Activated naive CD8-positive, alpha-beta T cell treated with anti-CD3 and anti-CD28 coated beads, Interleukin-2, amount 10 ng/mL, durations not matched to agents 7 days and 5 days (primary cell): ENCODE measurements around the gene PKDCC. TPM values are rescaled to one million over a fixed set of nuclear protein-coding genes. Genes with fewer than 3 reads are reported as not detected.
"Not testable (repeated sequence)": the region's sequence is repeated elsewhere in the genome, so short reads cannot be mapped to it uniquely, and the experiment has no call there.

ENCODE experiments used
- ATAC-seq: fragments of 150-1000 bp; cut with Tn5 transposase; one replicate; pipeline ENCODE4 v1.10.0; 2021; ENCODE audit warnings: low read depth, moderate library complexity
- POLR2A ChIA-PET: fragments of 350-600 bp; sonication (Branson Sonifier 250); formaldehyde crosslinking; loops from one replicate; lab custom pipeline; 2021; ENCODE audit warnings: antibody characterized with exemption; lab: Charles Lee
- DNase-seq: peaks from one replicate; pipeline ENCODE4 v3.0.0; 2021
- H3K27ac Mint-ChIP-seq: one replicate; pipeline ENCODE4 v1.8.0; 2022; ENCODE audit warnings: mild to moderate bottlenecking, mixed read lengths
- H3K27me3 Mint-ChIP-seq: one replicate; pipeline ENCODE4 v1.8.0; 2022; ENCODE audit warnings: mild to moderate bottlenecking, moderate library complexity, mixed read lengths
- H3K36me3 Mint-ChIP-seq: one replicate; pipeline ENCODE4 v1.8.0; 2021; ENCODE audit warnings: mild to moderate bottlenecking, mixed read lengths
- H3K4me1 Mint-ChIP-seq: one replicate; pipeline ENCODE4 v1.8.0; 2021; ENCODE audit warnings: mixed read lengths
- H3K4me3 Mint-ChIP-seq: one replicate; pipeline ENCODE4 v1.8.0; 2022; ENCODE audit warnings: mild to moderate bottlenecking, moderate library complexity, mixed read lengths
- H3K9me3 Mint-ChIP-seq: one replicate; pipeline ENCODE4 v1.8.0; 2021; ENCODE audit warnings: mixed read lengths
- total RNA-seq, 2 experiments: library from RNA; stranded (reverse); gene quantifications; one replicate each; pipeline ENCODE4 v1.2.3, GENCODE V29; 2021

Gene PKDCC
- total RNA-seq, 2 experiments from 2014 or later: not detected

DNA sequence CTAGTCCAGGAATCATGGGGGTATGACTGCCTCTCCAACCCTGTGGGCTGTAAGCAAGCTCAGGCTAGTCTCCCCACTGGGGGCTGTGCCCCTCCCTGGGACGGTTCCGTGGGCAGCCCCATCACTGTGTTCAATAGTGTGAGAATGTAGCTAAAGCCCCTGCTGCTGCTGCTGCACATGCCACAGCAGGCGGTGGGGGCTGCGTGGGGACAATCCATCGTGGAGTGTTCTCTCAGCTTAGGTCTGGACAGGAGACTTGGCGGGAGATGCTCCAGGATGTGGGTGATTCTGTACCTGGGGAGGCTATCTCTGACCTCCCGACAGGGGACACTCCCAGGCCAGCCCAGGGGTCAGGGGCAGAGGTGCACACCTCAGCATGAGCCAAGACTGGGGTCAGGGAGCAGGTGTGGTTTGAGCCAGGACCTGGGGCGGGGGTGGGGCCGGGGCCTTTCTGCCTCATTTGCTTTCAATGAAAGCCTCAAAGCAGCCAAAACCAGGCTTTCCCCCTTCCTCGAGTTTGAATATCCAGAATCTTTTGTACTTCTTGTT is 10.2 kb downstream of the PKDCC start:
- POLR2A ChIA-PET: no interaction called here
- Mint-ChIP-seq H3K27ac (no peak overlapping the region), H3K4me1 (peaks cover 2% of the 10 kb centered on the region), H3K27me3 (peaks cover 9% of the 10 kb centered on the region), H3K4me3 (no peak overlapping the region), H3K36me3 (no peaks in the 10 kb centered on the region), H3K9me3 (no peaks in the 10 kb centered on the region)
- ATAC-seq (no peak), DNase-seq (no peak)

DNA sequence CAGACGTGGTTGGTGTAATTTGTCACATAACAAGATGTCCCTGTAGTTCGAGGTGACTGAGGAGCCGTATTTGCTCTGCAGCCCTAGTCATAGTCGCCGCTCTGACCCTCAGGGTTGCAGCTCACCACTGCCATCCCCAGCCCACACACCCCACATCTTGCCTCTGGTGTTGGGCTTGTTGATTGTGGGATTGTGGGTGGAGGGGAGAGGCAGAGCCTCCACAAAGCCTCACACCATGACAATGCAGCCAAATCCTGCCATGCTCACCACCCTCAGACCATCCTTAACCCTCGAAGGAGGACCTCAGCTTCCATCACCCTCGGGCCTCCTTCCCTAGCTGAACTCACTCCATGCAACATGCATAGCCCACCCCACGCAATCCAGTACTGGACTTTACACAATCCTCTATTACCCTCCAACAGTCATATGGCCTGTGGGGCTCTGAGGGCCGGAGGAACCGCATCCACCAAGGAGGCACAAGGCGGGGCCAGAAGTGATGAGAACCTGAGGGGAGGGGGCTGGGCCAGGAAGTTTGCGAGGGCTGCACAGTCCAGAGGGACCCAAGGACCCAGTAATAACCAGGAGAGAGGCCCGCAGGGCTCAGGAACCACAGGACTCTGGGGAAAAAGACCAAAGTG is 11.6 kb downstream of the PKDCC start:
- H3K27ac Mint-ChIP-seq: no peak overlapping the region
- H3K9me3 Mint-ChIP-seq: no peaks in the 10 kb centered on the region
- H3K27me3 Mint-ChIP-seq: peaks cover 9% of the 10 kb centered on the region
- no peak overlapping the region for H3K4me3 Mint-ChIP-seq
- ATAC-seq (no peak), DNase-seq (no peak)
- H3K36me3 Mint-ChIP-seq: no peaks in the 10 kb centered on the region
- POLR2A ChIA-PET: no interaction called here
- peaks cover 2% of the 10 kb centered on the region for H3K4me1 Mint-ChIP-seq

DNA sequence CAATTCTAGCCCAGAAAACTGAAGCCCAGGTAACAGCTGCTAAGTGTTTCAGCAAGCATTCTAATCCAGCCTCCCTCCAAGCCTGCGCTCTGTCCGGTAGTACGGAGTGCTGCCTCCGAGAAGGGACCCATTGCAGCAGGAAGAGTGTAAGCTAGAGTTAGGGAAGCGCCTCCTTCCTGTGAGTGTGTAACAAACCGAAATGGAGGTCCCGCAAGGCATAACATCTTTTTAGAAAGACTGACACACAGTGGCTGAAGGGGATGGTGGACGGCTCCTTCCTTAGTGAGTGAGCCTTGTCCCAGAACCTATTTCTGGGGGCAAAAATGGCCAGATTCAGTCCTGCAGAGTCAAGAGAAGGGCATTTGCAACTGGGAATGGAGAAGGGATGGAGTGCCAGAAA is 12.2 kb downstream of the PKDCC start:
- POLR2A ChIA-PET: no interaction called here
- Mint-ChIP-seq H3K27me3 (peaks cover 9% of the 10 kb centered on the region), H3K4me3 (no peak overlapping the region), H3K4me1 (peaks cover 2% of the 10 kb centered on the region), H3K36me3 (no peaks in the 10 kb centered on the region), H3K27ac (no peak overlapping the region), H3K9me3 (no peaks in the 10 kb centered on the region)
- DNase-seq: no peak
- ATAC-seq: no peak

DNA sequence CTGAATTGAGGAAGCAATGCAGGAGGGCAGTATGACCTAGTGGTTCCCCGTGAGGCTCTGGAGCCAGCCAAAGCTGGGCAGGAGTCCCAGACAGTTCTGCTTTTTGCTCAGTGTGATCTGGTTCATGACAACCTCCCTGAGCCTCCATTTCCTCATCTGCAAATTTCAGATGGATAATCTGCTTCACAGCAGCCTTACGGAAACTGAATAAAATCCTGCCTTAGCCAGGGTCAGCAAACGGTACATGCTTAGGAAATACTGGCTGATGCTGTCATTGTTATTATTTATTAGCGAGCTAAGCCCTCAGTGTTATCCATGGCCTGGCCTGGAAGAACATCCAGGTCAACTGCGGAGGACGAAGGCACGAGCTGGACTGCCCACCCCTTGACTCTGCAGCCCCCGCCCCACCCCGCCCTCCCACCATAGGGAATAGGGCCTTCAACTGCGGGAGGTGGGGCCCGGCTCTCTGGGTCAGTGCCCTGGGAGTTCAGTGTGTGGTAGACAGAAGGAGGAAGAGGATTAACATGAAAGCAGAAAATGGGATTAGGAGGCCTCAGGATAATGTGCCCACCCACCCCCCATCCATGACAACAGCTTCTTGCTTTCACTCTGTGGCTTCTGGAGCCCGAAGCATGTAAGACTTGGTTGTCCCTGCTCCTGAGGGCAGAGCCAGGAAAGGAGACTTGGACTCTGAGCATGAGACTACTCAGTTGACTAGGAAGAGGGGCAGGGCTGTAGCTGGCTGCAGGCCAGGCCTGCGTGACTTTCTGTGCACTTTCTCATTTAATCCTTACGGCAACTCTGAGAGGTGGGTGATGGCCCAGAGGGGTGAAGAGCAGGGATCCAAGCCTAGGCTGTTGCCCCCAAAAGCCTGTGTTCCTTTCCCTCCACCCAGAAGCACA is 13.1 kb downstream of the PKDCC start:
- H3K4me1 Mint-ChIP-seq: peaks cover 2% of the 10 kb centered on the region
- no peak overlapping the region for H3K27ac Mint-ChIP-seq
- POLR2A ChIA-PET: no interaction called here
- peaks cover 7% of the 10 kb centered on the region for H3K27me3 Mint-ChIP-seq
- DNase-seq (no peak), ATAC-seq (no peak)
- no peaks in the 10 kb centered on the region for H3K9me3 Mint-ChIP-seq
- no peaks in the 10 kb centered on the region for H3K36me3 Mint-ChIP-seq
- no peak overlapping the region for H3K4me3 Mint-ChIP-seq

DNA sequence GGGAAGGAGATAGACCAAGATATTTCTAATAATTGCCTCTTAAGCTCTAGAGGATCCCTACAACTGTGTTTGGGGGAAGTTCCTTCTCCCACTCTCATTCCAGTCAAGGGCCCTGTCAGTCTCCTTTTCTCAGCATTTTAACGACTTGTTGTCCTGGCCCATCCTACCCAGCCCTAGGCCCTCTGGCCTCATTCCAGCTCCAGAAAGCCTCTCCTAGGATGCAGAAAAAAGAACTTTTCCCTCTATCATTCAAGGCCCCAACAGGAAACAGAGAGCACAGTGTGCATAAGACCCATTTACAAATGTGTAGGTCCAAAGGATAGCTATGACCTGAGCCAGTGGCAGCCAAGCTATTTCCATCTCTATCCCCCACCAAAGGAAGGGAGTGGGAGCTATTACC is 14.0 kb downstream of the PKDCC start:
- no peak overlapping the region for H3K4me3 Mint-ChIP-seq
- POLR2A ChIA-PET: no interaction called here
- H3K27ac Mint-ChIP-seq: no peak overlapping the region
- ATAC-seq (no peak), DNase-seq (no peak)
- H3K36me3 Mint-ChIP-seq: no peaks in the 10 kb centered on the region
- no peaks in the 10 kb centered on the region for H3K9me3 Mint-ChIP-seq
- H3K27me3 Mint-ChIP-seq: peaks cover 5% of the 10 kb centered on the region
- H3K4me1 Mint-ChIP-seq: peaks cover 2% of the 10 kb centered on the region

DNA sequence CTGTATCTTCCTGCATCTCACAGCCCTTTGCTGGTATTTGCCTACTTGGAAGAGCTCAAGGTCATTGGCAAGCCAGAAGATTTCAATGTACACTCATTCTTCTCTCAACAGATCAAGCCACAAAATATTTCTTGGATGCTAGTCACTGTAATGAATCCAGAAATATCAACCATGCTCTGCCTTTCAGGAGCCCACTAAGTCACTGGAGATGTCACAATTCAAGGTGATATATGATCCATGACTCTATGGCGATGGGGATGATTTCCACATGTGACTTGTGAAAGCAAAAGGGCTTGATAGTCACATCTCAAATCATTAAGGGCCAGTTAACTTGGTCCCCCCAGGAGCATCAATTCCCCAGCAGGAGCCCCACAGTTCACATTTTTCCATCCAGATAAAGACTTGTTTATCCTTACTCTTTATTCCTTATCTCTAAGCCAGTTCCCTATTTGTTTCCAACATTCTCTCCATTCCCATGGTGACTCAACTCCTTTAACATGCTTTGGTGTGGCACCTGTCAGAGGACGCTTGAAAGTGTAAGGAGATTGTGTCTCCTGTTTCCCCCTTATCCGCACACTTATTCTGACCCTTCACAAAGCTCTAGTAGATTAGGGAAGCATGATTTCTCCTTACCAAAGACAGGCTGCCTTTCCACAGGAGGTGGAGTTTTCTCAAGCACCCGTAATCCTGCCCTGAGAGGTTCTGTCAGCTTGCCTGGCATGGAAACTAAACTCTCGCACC is 15.8 kb downstream of the PKDCC start:
- DNase-seq (no peak), ATAC-seq (no peak)
- H3K27me3 Mint-ChIP-seq: peaks cover 3% of the 10 kb centered on the region
- H3K36me3 Mint-ChIP-seq: no peaks in the 10 kb centered on the region
- H3K4me3 Mint-ChIP-seq: no peak overlapping the region
- POLR2A ChIA-PET: no interaction called here
- H3K9me3 Mint-ChIP-seq: no peaks in the 10 kb centered on the region
- H3K4me1 Mint-ChIP-seq: peaks cover 2% of the 10 kb centered on the region
- H3K27ac Mint-ChIP-seq: no peak overlapping the region

DNA sequence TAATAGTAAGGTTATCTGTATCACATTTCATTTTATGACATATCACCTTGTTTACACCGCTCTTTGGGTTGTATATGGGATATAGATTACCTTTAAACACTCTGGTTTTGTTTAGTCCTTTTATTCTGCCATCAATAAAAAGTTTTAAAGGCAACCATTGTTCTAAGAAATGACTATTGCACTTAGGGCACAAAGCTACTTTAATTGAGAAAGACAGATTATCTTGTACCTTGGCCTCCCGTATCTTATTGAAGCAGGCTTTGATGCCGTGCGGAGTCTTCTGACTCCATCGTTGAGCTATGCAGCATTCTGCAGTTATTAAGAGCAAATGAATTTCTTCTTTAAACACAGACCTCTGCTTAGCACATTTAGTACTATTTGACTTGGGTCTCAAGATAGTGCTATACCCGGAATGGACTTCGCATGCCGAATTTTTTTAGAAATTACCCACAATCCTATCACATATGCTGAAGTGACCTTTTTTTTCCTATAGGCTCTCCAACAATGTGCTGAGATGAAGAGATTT is 16.7 kb downstream of the PKDCC start:
- Mint-ChIP-seq H3K9me3 (no peaks in the 10 kb centered on the region), H3K4me1 (peaks cover 2% of the 10 kb centered on the region), H3K27ac (no peak overlapping the region), H3K36me3 (no peaks in the 10 kb centered on the region), H3K4me3 (no peak overlapping the region), H3K27me3 (peaks cover 2% of the 10 kb centered on the region)
- DNase-seq: no peak
- no peak for ATAC-seq
- POLR2A ChIA-PET: no interaction called here

DNA sequence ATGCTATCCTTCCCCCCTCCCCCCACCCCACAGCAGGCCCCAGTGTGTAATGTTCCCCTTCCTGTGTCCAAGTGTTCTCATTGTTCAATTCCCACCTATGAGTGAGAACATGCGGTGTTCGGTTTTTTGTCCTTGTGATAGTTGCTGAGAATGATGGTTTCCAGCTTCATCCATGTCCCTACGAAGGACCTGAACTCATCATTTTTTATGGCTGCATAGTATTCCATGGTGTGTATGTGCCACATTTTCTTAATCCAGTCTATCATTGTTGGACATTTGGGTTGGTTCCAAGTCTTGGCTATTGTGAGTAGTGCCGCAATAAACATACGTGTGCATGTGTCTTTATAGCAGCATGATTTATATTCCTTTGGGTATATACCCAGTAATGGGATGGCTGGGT is 17.9 kb downstream of the PKDCC start:
- H3K4me3 Mint-ChIP-seq: not testable (repeated sequence)

DNA sequence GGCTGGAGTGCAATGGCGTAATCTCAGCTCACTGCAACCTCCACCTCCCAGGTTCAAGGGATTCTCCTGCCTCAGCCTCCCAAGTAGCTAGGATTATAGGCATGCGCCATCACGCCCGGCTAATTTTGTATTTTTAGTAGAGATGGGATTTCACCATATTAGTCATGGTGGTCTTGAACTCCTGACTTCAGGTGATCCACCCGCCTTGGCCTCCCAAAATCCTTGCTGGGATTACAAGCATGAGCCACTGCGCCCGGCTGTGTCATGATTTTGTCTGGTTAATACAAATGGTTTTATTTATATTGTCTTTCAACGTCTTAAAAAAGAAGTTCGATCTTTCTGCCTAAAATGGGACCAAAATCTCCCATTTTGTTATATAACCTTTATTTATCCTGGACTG is 19.2 kb downstream of the PKDCC start:
- POLR2A ChIA-PET, ATAC-seq: not testable (repeated sequence)

More for the DNA sequence above, 17.9 kb downstream of the PKDCC start:
- ATAC-seq, H3K27me3 Mint-ChIP-seq, H3K9me3 Mint-ChIP-seq, H3K36me3 Mint-ChIP-seq, DNase-seq, H3K27ac Mint-ChIP-seq, H3K4me1 Mint-ChIP-seq, POLR2A ChIA-PET: not testable (repeated sequence)

DNA sequence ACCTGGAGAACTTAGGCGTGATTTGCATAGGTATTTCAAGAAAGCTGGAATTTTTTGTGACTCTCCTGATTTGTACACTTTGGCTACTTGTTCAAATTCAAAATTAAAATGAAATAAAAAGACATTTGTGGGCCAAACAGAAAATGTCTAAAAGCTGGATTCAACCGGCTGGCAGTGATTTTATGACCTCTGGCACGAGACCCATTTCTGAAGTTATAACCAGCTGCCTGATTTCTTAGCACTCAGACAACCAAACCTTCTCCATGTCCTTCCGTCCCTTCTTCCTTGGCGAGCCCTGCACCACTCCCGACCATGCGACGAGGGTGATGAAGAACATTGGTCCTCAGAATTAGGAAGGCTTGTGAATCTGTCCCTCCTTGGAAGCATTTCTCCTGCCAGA is 19.7 kb downstream of the PKDCC start:
- DNase-seq (no peak), ATAC-seq (no peak)
- no peaks in the 10 kb centered on the region for H3K9me3 Mint-ChIP-seq
- no peak overlapping the region for H3K27ac Mint-ChIP-seq
- H3K4me3 Mint-ChIP-seq: no peak overlapping the region
- POLR2A ChIA-PET: no interaction called here
- H3K4me1 Mint-ChIP-seq: no peaks in the 10 kb centered on the region
- no peaks in the 10 kb centered on the region for H3K36me3 Mint-ChIP-seq
- H3K27me3 Mint-ChIP-seq: peaks cover 6% of the 10 kb centered on the region

More for the DNA sequence above, 19.2 kb downstream of the PKDCC start:
- H3K9me3 Mint-ChIP-seq, H3K4me1 Mint-ChIP-seq, H3K27me3 Mint-ChIP-seq, DNase-seq, H3K36me3 Mint-ChIP-seq, H3K27ac Mint-ChIP-seq, H3K4me3 Mint-ChIP-seq: not testable (repeated sequence)

DNA sequence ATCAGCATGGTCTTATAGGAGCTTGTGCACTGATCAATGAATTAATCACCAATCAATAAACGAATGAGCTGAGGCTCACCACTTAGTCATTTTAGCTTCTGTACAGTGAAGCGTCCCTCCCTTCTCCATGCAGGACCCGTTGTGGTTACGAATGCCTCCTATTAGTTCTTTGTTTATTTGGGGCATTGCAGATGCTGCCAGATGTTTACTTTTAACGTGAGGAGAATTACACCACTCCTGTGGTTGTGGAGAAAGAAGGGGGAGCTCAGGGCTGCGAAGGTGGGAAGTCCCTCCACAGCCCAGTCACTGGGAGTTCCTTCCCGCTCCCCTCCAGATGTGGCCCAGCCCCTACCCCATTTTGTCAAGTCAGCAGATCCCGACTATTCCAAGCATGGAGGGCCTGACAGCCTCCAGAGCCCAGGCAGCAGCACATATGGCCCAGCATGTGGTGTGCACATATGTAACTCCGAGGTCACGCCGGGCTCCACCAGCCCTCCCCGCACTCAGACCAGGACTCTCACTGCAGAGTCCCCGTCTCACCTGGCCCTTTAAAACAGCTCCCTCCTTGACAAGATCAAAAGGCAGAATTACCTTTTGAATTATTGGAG is 20.9 kb downstream of the PKDCC start:
- H3K4me3 Mint-ChIP-seq: no peak overlapping the region

DNA sequence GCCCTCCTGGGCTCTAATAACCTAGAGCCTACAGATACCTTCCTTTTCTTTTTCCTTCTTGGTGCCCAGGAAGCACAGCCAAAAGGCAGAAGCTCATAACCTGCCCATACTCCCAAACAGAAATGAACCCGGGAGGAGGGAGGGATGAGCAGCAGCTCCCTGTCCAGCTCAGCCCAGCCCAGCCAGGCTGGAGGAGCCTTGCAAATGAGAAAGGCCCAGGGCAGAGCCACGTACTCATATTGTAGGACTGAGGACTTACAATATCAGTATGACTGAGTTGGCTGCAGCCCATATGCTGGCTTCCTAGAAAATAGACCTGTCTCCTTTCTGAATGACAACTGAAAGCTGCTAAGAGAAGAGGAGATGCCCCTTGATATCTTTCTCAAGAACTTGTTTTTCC is 21.7 kb downstream of the PKDCC start:
- Mint-ChIP-seq H3K36me3 (no peaks in the 10 kb centered on the region), H3K4me1 (no peaks in the 10 kb centered on the region), H3K27me3 (peaks cover 6% of the 10 kb centered on the region), H3K4me3 (no peak overlapping the region), H3K9me3 (no peaks in the 10 kb centered on the region), H3K27ac (no peak overlapping the region)
- ATAC-seq: no peak
- POLR2A ChIA-PET: no interaction called here
- no peak for DNase-seq

More for the DNA sequence above, 20.9 kb downstream of the PKDCC start:
- Mint-ChIP-seq H3K9me3 (no peaks in the 10 kb centered on the region), H3K27me3 (peaks cover 6% of the 10 kb centered on the region), H3K36me3 (no peaks in the 10 kb centered on the region), H3K27ac (no peak overlapping the region), H3K4me1 (no peaks in the 10 kb centered on the region)
- ATAC-seq (no peak), DNase-seq (no peak)
- POLR2A ChIA-PET: no interaction called here

DNA sequence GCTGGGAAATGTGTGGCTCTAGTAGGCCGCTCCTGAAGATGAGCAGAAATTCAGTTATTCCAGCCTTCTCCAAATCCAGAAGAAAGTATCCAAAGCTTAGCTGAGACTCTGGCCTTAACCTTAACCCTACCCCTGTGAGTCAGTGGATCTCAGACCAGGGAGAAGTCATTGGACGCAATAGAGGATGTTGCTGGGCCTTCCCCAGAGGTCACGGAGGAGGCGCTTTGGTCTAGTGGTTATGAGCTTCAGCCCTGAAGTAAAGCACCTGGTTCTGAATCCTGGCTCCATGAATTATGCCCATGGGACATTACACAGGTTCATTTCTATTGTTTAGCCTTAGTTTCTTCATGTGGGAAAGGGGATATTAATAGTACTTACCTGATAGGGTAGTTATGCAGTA is 24.0 kb downstream of the PKDCC start:
- Mint-ChIP-seq H3K4me3 (no peak overlapping the region), H3K27ac (no peak overlapping the region), H3K27me3 (peaks cover 6% of the 10 kb centered on the region), H3K9me3 (no peaks in the 10 kb centered on the region), H3K4me1 (no peaks in the 10 kb centered on the region), H3K36me3 (no peaks in the 10 kb centered on the region)
- DNase-seq: no peak
- ATAC-seq: no peak
- POLR2A ChIA-PET: no interaction called here
